Heart left ventricle (tissue), 16 donors: ENCODE results near the gene H19. TPM values are rescaled to one million over a fixed set of nuclear protein-coding genes. Genes with fewer than 3 reads are reported as not detected.

Experiments used
- ATAC-seq, 4 donors: fragments of 200-7000 bp; cut with Tn5 transposase; one replicate each; pipeline ENCODE4 v1.9.1; 2020 to 2022; ENCODE audit warnings: moderate library complexity in 4 of 4, mild to moderate bottlenecking in 3 of 4, moderate number of reproducible peaks in 1 of 4
- DNase-seq, 5 donors: peaks; one replicate each; pipeline ENCODE4 v3.0.0-alpha.2; 2020
- H3K27ac ChIP-seq, 12 donors: fragments of 200-600 bp; sonication (generic) in 4 of 12; one replicate each; pipeline versions ENCODE4 v1.5.0 to v1.8.0; 2016 to 2022; ENCODE audit warnings: mild to moderate bottlenecking in 2 of 12
- H3K27me3 ChIP-seq, 9 donors: fragments of 200-600 bp; sonication (generic) in 2 of 9; one replicate each; pipeline versions ENCODE4 v1.5.1 to v1.8.0; 2016 to 2022; ENCODE audit warnings: mild to moderate bottlenecking in 3 of 9
- H3K36me3 ChIP-seq, 9 donors: fragments of 200-600 bp; sonication (generic) in 2 of 9; one replicate each; pipeline versions ENCODE4 v1.5.0 to v1.8.0; 2018 to 2022; ENCODE audit warnings: mild to moderate bottlenecking in 2 of 9
- H3K4me1 ChIP-seq, 12 donors: fragments of 200-600 bp; sonication (generic) in 4 of 12; one replicate each; pipeline versions ENCODE4 v1.5.0 to v1.8.0; 2016 to 2022; ENCODE audit warnings: mild to moderate bottlenecking in 3 of 12
- H3K4me3 ChIP-seq, 12 donors: fragments of 200-600 bp; sonication (generic) in 4 of 12; one replicate each; pipeline versions ENCODE4 v1.5.0 to v1.8.0; 2017 to 2022; ENCODE audit warnings: mild to moderate bottlenecking in 9 of 12, moderate library complexity in 4 of 12
- H3K9me3 ChIP-seq, 12 donors: fragments of 200-600 bp; sonication (generic) in 4 of 12; one replicate each; pipeline versions ENCODE4 v1.5.0 to v1.8.0; 2016 to 2022; ENCODE audit warnings: mild to moderate bottlenecking in 1 of 12
- CTCF ChIP-seq, 12 donors: fragments of 200-600 bp; sonication (generic) in 4 of 12; IDR thresholded peaks; one replicate each; pipeline versions ENCODE4 v1.5.0 to v1.8.0; 2018 to 2022; ENCODE audit warnings: antibody characterized with exemption in 12 of 12, mild to moderate bottlenecking in 5 of 12
- POLR2A ChIP-seq, 2 donors: fragments of 450-650 bp; IDR thresholded peaks; one replicate each; pipeline ENCODE4 v1.6.1; 2017; ENCODE audit warnings: antibody characterized with exemption in 2 of 2, mild to moderate bottlenecking in 2 of 2, moderate library complexity in 2 of 2
- WGBS, 4 donors: extraction: QIAGEN DNeasy Blood & Tissue Kit in 2 of 4; methylation state at CpG; one replicate each; pipeline versions ENCODE4 v1.1.5 to v1.1.7; 2013 to 2018; 5-methylcytosine and 5-hydroxymethylcytosine counted together
- intact Hi-C, 10 donors: fragments of 100-400 bp; cut with DNase I; formaldehyde crosslinking; loops; one replicate each; pipeline versions ENCODE4 v1.11.1 to v1.14.2; 2022
- long read RNA-seq, 3 donors: library from polyadenylated mRNA; unstranded; transcript quantifications; one replicate each; pipeline ENCODE4 v2.0.0, GENCODE V29; 2020 to 2021
- polyA plus RNA-seq, 2 donors: library from polyadenylated mRNA; stranded (reverse); fragments of 200-250 nt; gene quantifications; one replicate each; pipeline ENCODE4 v1.2.3, GENCODE V29; 2013
- total RNA-seq, 9 donors: library from RNA; depleted of rRNA in 2 of 9; stranded (reverse); fragments of >200 nt in 2 of 9; fragmentation: NEBNext Ultra II Directional in 3 of 9; extraction: Animal tissue kit (Norgen Biotek cat#: 25700) in 3 of 9; gene quantifications; one replicate each; pipeline versions ENCODE4 v1.1.0 to v1.2.4, GENCODE V29; 2016 to 2023
- donor health status: ischemic (EF 13 %, LVEDD 7.1; RV severe dilation, severe dysfunction).
- donor health status: healthy with polysubstance abuse.
- donor health status: DM: no; HTN: yes; CAD: no.
- donor health status: DM: no; HTN: no; CAD: no.
- donor health status: ischemic (EF 25% LVEDD 6.9; RV normal size, moderate dysfunction).
- donor health status: ischemic (EF 25% LVEDD 5.7; RV mildly dilated, moderate dysfunction).
- donor health status: healthy.
- donor health status: DM: yes; HTN: yes; CAD: no.
- donor health status: ischemic (EF 35%, LVEDD 5.7; RV mildly dilated, moderate dysfunction).
- donor health status: nonischemic (EF 11% LVEDD 7.7; RV severe dilation, severe dysfunction).
- donor health status: DM: yes; HTN: yes; CAD: no.
- donor health status: PGD.
- donor health status: ischemic (EF 29% LVEDD 5.4; RV normal size, mild dysfunction).
- donor health status: nonischemic (EF 23%, LVEDD 6.1; RV moderate dilation, normal function).

The H19 gene
- 1,000 to 10,000 TPM in 1 of 9 donors, 100 to 1,000 TPM in 8; 303 to 1,545 (median 463) TPM for total RNA-seq
- polyA plus RNA-seq = 1,000 to 10,000 TPM in 1 of 2 donors, 100 to 1,000 TPM in 1; 627 to 1,006 TPM
- long read RNA-seq, donor 1, transcript H19-202 (5 exons, 2,281 nt) = minor isoform, 5 of 61 reads
- long read RNA-seq, donor 1, transcript H19-203 (5 exons, 2,348 nt) = major isoform, 45 of 61 reads
- long read RNA-seq, donor 1, partial matches to known transcripts = 2 of 61 reads
- long read RNA-seq, donor 1, other reads (novel, unspliced or antisense) = 4 of 61 reads
- long read RNA-seq, donor 2, transcript H19-203 (5 exons, 2,348 nt) = major isoform, 12 of 22 reads
- long read RNA-seq, donor 2, partial matches to known transcripts = 2 of 22 reads
- long read RNA-seq, donor 2, other reads (novel, unspliced or antisense) = 2 of 22 reads
- long read RNA-seq, donor 3, transcript H19-203 (5 exons, 2,348 nt) = major isoform, 34 of 48 reads
- long read RNA-seq, donor 3, transcript H19-202 (5 exons, 2,281 nt) = minor isoform, 6 of 48 reads
- long read RNA-seq, donor 3, partial matches to known transcripts = 1 of 48 reads
- long read RNA-seq, donor 3, other reads (novel, unspliced or antisense) = 0 of 48 reads

GRCh38 chr11:1997755-1998154 is at the start of gene H19:
Gene H19, minus strand, starts transcription at chr11:1997842.
- Histone ChIP-seq H3K27me3 (no peaks in the 10 kb centered on the region), H3K9me3 (no peaks in the 10 kb centered on the region), H3K4me1 (no peaks in the 10 kb centered on the region), H3K4me3 (no peak within 1 kb of the TSS), H3K27ac (no peak within 1 kb of the TSS), H3K36me3 (no peaks in the 10 kb centered on the region)
- ATAC-seq = peak; percentile 73 to 80 (median 77)
- TF ChIP-seq CTCF (IDR thresholded peaks at IDR 0.05) (no peak), POLR2A (IDR thresholded peaks at IDR 0.05) (no peak)
- WGBS, 4 donors = no CpG with 5 or more reads among the region's 14 CpGs
- no peak for DNase-seq
- intact Hi-C loops = no loop called here

GRCh38 chr11:2041963-2042362 is 44.3 kb upstream of the H19 start:
- H3K27me3 ChIP-seq = peaks cover 0 to 24% (median 0%) of the 10 kb centered on the region in 9 donors
- H3K36me3 ChIP-seq = no peaks in the 10 kb centered on the region
- no peaks in the 10 kb centered on the region for H3K4me1 ChIP-seq
- ATAC-seq (no peak), DNase-seq (no peak)
- no peak overlapping the region for H3K27ac ChIP-seq
- no peaks in the 10 kb centered on the region for H3K9me3 ChIP-seq
- intact Hi-C loops = no loop called here
- TF ChIP-seq CTCF (IDR thresholded peaks at IDR 0.05) (no peak), POLR2A (IDR thresholded peaks at IDR 0.05) (no peak)
- WGBS, 4 donors = 69 to 80% (median 73%) methylated on average over 2 of the region's 2 CpGs
- no peak overlapping the region for H3K4me3 ChIP-seq

GRCh38 chr11:2041153-2041552 is 43.5 kb upstream of the H19 start:
- intact Hi-C loops = no loop called here
- Histone ChIP-seq H3K4me1 (no peaks in the 10 kb centered on the region), H3K9me3 (no peaks in the 10 kb centered on the region), H3K27me3 (peaks cover 0 to 17% (median 0%) of the 10 kb centered on the region in 9 donors), H3K27ac (no peak overlapping the region), H3K4me3 (no peak overlapping the region), H3K36me3 (no peaks in the 10 kb centered on the region)
- DNase-seq = no peak
- TF ChIP-seq CTCF (IDR thresholded peaks at IDR 0.05) = no peak
- no peak for TF ChIP-seq POLR2A (IDR thresholded peaks at IDR 0.05)
- ATAC-seq = no peak
- WGBS, 4 donors = no CpG with 5 or more reads among the region's 7 CpGs

- peaks cover 0 to 3% (median 0%) of the 10 kb centered on the region in 9 donors for H3K27me3 ChIP-seq
- WGBS, 4 donors = no CpG with 5 or more reads among the region's 20 CpGs
- H3K27ac ChIP-seq = no peak overlapping the region
- no peak for ATAC-seq
- TF ChIP-seq CTCF (IDR thresholded peaks at IDR 0.05) (no peak), POLR2A (IDR thresholded peaks at IDR 0.05) (no peak)
- no peak overlapping the region for H3K4me3 ChIP-seq
- H3K36me3 ChIP-seq = no peaks in the 10 kb centered on the region
- no peaks in the 10 kb centered on the region for H3K9me3 ChIP-seq
- intact Hi-C loops = no loop called here
- no peaks in the 10 kb centered on the region for H3K4me1 ChIP-seq
- no peak for DNase-seq
Measured at GRCh38 chr11:2039198-2039759, 41.6 kb upstream of the H19 start.
